ENCODE results near the gene STXBP1.
"Not testable (repeated sequence)": the region's sequence is repeated elsewhere in the genome, so short reads cannot be mapped to it uniquely, and the experiment has no call there.

STXBP1 gene

DNA sequence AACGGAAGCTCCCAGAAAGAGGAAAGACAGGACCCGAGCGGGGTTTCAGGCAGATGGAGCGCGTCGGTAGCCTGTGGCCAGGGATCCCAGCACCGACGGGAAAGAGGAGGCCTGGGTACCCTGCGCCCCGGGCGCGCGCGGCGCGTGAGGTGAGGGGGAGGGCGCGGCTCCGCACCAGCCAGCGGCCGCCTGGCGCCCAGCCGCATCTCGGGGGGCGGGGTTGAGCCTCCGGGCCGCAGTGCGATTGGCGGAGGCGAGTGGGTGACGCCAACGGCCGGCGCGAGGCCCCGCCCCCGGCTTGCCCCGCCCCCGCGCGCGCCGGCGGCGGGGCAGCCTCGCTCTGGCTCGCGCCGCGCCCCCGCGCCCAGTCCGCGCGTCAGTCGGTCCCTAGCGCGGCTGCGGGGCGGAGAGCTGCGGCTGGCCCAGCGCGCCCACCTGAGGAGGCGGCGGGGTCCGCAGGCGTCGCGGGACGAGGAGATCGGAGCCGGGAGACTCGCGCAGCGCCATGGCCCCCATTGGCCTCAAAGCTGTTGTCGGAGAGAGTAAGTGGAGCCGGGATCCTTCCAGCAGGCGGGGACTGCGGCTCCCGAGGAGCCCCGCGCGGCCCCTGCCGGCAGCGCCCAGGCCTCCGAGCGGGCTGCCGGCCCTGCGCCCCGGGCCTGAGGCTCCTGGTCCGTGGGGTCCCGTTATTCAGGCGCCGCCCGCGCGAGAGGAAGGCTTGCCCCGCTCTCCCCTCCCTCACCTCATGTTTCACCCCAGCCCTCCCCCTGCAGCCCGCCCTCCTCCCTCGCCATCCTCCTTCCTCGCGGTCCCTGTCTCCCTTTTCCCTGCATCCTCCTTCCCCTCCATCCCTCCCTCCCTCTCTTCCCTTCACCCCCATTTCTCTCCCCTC is at the start of gene STXBP1:
TSS of gene STXBP1 (plus strand) at position 379 of the 892 bp plus-strand sequence. CDS start at position 506, 127 bp downstream.
- peak; percentile 87 for DNase-seq

DNA sequence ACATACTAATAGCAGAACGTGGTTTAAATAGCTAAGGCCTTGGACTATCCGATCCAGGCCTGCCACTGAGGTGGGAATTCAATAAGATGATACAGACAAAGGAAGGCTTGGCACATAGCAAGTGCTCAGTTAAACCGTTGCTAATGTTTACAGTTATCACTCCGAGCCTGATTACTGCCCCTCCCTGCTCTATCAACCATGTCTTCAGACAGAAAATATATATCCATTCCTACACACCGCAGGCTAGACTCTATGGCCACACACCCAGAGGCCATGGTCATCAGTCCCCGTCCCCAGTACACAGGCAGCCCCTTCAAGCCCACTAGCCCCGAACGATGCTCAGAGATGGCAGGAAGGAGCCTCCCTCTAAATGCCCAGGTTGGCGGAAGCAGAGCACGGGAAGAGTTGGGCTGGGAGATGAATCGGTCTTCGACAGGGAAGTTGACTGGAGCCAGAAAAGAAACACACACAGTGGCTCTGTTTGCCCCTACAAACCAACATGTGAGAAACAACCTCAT is 49.7 kb upstream of the STXBP1 start:
- DNase-seq: no peak

DNA sequence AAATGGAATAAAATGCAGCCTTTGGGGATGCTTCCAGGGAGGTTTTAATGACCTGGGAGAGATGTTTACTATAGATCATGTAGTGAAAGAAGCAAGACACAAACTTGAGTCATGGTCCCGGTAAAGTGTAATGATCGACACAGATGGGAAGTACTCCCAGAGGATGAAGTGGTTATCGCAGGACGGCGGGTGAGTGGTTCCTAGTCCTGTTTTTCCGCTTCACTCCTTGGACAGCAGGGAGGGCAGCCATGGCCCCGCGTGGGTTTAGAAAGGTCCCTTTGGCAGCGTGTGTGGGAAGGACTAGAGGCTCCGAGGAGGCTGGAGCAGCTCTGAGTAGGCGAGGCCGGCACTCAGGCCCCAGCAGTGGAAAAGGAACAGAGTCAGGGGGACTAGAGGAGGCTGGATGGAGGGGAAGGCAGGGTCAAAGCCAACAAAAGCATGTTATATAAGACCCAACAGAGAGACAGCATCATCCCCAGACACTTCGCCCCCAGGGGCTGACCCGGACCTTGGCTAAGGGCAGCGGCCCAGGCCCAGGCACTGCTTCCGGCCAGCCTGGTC is 49.2 kb upstream of the STXBP1 start:
- DNase-seq: no peak

DNA sequence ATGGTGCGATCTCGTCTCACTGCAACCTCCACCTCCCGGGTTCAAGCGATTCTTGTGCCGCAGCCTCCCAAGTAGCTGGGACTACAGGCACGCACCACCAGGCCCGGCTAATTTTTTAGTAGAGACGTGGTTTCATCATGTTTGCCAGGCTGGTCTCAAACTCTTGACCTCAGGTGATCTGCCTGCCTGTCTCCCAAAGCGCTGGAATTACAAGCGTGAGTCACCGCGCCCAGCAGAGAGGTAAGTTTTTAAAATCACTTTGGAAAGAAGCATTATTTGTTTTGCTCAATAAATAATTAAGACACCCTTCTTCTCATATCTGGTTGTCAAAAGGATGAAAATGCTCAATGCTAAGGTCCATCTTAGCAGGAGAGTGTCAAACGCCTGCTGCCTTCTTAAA is 48.5 kb upstream of the STXBP1 start:
- DNase-seq: no peak

DNA sequence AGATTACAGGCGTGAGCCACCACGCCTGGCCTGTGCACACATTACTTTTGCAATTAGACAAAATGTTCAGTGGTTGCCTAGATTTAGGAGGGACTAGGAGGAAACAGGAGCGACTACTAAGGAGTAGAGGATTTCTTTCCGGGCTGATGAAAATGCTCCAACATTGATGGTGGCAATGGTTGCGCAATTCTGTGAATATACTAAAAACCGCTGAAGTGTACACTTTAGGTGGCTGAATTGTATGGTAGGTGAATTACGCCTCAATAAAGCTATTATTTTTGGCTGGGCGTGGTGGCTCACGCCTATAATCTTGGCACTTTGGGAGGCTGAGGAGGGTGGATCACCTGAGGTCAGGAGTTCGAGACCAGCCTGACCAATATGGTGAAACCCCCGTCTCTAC is 46.8 kb upstream of the STXBP1 start:
- no peak for DNase-seq

DNA sequence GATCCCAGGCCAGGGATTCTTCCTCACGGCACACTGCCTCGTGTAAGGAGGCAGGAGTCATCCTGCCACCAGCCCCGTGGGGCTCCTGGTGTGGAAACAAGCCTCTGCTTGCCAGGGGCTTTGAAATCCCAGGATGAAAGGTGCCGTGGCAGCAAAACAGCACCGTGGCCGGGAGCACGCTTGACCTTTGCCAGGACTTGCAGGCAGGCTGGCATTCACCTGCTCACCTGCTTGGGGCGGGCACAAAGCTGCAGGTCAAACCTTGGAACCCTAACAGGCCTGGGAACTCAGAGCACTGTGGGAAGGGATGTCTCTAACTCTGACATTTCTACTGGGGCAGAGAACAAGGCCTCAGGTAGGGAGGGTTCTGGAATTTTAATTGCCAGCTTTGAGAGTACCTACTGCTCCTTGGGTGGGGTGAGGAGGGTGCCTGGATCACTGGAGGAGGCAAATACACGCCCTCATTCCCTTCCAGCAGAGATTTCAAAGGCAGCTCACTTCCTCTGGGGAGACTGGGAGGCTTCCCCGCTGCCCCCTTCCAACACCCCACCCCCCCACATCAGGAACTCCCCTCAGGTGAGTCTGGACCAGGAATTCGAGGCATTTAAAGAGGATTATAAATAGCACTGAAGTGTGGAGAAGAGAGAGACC is 45.6 kb upstream of the STXBP1 start:
- DNase-seq: no peak

DNA sequence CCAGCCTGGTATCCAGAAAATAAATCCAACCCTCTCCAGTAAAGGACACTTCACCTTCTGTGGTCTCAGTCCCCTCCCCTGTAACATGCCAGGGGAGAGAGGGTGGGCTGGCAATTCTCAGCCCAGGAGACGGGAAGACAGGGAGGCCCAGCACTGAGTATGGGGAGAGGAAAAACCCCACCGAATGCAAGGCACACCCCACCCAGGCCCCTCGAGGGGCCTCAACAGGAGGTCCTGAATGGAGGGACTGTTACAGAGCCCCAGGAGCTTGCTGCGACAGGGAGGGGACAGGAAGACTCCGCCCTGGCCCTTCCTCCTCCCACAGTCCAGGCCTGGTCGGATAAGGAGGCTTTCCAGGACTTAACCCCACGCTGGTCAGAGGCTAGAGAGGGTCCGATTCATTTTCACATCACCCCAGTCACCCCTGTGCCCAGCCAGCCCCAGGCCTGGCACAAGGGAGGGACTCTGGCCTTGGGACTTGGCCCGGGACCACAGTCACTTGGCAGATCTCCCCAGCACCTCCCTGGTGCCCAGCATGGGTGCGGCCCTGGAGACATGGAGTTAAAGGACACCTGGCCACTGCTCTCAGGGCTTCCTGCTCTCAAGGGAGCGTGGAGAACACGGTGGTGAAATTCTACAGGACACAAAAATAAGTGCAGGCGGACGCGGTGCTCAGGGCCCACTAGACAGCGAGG is 44.9 kb upstream of the STXBP1 start:
- DNase-seq: no peak

DNA sequence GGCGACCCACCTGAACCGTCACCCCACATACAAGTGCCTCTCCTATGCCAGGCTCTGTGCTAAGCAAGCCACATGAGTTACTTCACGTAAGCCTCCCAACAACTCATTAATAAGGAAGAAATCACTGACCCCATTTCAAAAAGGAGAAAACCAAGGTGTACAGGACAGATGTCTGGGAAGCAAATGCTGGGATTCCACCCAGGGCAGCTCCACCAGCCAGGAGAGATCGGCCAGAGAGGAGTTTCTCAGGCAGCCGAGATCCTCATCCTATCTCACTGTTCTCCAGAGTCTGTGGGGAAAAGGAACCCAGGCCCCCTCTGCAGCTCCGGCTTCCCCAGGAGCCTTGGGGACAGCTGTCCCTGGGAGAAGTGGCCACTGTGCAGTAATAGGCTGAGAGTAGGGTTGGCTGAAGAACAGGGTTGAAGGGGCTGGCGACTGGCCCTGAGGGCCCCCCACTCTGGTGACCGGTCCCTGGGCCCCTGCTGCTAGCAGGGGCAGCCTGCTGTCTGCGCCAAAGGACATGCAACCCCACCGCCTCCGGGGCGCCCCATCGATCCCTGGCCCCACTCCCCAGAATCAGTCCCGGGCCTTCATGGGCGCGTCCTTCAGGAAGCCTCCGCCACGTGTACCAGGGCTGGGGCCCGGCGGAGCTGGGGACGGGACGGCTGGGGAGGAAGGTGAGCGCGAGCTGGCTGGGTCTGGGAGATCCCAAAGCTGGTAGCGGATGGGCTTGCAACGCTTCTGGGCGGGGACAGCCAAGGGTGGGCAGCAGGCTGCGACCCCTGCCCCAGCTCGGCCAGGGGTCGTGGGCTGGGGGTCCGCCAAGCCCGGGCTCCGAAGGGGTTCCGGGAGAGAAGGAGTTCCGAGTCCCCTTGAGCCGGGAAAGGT is 44.1 kb upstream of the STXBP1 start:
- DNase-seq: no peak

DNA sequence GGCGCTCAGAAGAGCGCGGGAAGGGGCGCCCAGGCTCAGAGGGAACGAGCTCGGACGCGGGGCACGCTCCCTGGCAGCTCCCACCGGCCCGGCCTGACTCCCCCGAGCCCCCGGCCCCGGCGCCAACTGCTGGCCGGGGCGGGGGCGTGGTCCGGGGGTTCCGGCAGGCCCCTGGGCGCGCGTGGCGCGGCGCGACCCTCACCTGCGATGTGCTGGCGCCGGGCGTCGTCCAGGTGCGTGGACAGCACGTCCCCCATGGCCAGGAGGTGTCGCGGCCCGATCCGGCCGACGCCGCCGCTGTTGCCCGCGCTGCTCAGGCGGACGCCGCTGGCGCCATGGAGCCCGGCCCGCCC is 43.5 kb upstream of the STXBP1 start:
- DNase-seq: no peak

DNA sequence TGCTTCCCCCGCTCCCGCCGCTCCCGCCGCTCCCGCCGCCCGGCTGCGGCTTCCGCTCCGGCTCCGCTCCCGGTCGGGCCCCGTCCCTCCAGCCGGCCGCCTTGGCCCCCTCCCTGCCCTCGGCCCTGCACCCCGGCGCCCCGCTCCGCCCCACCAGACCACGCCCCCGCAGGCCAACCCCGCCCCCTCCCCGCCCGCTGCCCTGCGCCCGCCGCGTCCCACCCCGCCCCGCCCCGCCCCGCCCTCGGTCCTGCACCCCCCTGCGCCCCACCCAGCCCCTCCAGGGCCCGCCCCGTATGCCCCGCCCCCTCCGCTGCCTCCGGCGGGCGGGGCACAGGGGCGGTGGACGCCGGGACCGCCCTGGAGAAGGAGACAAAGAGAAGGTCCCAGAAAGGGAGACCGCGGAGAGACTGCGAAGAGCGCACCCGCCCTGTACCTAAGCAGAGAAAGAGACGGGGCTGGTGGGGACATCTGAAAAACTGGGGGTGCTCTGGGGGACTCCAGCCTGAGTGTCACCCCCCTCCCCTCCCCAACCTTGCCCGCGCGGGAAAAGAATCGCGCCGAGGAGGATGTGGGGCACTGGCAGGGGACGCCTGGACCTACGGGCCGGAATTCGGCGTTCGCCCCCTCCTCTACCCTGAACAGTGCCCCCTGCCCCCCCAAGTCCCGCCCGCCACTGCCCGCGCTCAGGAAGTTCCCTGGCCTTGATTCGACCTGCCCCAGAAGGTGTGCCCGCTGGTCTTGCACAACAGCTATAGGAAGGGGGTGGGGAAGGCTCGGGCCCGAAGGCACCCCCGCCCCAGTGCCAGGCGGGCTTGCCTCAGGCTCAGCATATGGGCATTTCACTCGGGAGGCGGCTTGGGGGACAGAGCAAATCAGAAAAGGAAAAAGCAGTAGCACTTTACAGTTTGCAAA is 42.8 kb upstream of the STXBP1 start:
- peak; percentile 79 for DNase-seq

DNA sequence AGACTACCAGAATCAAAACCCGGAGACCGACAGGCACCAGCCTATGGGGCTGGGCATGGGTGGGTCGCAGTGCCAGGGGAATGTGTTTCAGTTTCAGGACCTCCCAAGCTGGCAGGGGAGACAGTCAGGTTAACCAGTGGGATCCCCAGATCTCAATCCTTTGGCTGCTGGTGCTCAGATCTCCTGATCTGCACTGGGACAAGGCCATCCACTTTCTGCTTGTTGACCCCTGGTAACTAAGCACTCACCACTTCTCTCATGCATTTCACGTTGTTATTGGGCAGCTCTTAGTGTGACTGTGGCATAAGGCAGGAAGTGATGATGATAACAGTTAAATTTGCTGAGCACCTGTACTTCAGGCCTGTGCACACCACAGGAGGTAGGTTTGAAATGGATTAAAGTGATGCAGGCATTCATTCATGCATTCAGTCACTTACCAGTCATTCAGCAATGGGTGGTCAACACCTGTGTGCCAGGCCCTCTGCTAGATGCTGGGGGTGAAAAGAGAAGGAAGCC is 42.1 kb upstream of the STXBP1 start:
- peak; percentile 16 for DNase-seq

DNA sequence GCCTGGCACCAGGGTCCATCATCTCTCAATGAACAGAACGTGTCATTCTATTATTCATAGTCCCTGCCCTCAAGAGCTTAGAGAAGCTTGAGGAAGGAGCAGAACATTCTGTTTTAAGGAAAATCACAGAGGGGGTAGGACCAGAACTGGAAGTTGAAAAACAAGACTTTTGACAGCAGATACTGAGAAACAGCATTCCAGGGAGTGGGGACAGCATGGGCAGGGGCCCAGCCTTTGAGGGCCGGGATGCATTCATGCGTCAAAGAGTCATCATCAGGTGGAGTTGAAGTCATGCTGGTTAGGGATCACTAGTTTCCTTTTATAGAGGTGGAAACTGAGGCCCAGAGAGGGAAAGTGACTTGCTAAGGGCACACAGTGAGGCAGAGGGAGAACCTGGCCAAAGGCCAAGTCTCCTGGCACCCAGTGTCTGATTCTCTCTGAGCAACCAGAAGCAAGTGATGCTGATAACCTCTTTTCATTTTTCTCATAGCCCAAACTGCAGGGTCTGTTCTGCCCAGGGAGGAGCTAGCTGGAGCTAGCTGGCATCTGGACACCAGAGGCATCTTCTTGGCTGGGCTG is 41.5 kb upstream of the STXBP1 start:
- no peak for DNase-seq

DNA sequence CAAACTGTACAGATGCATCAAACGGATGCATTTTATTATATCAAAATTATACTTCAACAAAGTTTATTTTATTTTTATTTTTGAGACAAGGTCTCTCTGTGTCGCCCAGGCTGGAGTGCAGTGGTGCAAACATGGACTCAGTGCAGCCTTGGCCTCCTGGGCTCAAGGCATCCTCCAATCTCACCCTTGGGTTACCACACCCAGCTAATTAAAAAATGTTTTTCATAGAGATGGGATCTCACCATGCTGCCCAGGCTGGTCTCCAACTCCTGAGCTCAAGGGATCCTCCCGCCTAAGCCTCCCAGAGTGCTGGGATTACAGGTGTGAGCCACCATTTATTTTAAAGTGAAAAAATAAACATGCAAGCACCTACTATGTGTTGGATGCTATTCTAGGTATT is 40.1 kb upstream of the STXBP1 start:
- no peak for DNase-seq

DNA sequence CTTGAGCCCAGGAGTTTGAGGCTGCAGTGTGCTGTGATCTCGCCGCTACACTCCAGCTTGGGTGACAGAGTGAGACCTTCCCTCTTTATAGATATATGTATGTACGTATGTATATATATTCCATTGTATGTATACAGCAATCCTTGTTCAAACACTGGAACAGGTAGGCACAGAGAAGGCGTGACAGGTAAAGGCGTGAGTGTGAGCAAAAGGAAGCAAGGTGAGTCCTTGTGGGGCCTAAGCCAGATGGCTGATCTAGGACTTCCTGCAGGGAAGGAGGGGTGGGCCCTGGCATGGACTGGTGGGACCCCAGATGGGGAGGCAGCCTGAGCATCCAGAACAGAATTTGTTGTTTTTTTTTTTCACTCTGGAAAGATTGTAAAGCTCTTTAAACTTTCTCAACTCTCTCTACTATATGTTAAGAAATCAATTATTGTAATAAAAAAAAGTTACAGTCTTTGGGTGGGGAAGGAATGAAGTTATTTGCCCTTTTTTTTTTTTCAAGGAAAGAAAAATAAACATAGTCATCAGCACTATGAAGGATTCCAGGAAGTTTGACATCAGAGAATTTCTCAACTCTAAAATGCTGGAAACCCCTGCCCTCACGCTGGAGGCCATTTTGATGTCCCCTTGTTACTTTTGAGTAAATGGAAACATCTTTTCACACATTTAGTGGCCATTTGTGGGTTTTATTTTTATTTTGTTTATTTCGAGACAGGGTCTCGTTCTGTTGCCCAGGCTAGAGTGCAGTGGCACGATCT is 38.9 kb upstream of the STXBP1 start:
- DNase-seq: no peak

DNA sequence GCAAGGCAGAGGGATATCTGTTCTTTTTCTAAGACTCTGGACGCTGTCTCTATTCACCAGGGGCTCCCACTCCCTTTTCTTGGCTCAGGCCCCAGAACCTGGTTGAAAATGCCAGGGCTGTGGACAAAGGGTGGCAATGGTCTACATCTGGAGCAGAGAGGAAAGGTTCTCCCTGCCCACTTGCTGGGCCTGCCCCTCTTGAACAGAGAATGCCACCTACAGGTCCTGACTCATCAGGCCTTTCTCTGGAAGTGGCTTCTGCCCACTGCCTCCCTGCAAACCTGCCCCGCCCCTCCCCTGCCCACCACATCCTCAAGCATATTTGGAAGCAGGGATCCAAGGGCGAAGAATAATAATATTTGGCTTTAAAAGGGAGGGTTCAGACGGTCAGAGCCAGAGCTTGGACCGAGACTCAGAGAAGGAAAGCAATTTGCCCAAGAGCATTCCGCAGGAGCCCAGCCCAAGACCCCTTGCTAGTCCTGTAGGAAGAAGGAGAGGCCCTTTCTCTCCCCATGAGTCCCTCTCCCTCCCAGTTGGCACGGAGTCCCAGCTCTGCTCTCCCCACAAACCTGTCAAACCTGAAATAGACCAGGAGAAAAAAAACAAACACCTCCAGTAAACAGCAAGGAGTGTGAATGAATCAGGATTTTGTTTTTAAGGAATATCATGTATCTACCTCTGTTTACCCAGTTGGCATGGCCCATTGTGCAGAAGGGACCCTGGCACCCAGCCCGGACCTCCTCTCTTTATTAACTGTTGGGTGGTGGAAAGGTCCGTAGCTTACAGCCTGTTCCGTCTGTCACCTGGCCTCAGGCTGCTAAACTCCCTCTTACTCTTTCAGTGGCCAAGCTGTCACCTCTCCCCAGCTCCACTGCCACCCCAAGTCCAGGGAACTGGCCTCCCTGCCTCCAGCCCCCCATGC is 37.7 kb upstream of the STXBP1 start:
- no peak for DNase-seq

DNA sequence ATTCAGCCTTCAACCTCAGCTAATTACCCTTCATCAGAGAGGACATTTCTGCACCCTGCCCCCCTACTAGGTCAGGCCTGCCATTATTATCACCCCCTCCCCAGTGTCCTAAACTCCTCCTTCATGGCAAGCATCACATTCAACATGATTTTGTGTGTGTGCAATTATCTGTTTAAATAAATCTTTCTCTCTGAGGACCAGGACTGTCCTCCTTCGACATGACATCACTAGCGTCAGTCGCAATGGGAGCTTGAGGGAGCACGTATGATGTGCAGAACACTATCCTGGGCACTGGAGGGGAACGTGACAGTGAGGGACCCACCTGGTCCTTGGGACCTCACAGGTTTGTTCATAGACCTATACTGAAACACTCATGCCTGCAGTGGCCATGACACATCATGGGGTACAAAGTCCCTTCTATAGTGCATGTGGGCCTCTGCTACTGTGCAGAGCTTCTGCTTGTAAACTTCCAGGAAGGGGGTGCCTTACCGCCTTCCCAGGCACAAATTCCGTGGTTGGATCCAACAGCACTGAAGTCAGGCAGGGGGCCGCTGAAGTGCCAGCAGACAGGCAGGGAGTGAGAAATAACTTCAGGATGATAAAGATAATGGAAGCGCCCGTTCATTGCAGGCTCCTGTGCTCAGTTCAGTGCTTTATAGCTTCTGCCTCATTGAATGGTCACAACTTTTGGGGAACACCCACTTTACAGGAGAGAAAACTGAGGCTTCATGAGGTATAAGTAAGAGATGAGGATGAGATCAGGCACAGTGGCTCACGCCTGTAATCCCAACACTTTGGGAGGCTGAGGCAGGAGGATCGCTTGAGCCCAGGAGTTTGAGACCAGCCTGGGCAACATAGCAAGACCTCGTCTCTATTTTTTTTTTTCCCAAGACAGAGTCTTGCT is 36.0 kb upstream of the STXBP1 start:
- DNase-seq: no peak

DNA sequence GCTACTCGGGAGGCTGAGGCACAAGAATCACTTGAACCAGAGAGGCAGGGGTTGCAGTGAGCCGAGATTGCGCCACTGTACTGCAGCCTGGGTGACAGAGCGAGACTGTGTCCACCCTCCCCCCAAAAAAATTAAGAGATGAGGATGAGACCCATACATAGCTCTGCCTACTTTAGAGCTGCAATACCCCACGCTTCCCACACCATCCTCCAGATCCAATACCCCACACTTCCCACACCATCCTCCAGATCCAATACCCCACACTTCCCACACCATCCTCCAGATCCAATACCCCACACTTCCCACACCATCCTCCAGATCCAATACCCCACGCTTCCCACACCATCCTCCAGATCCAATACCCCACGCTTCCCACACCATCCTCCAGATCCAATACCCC is 34.9 kb upstream of the STXBP1 start:
- DNase-seq: not testable (repeated sequence)

DNA sequence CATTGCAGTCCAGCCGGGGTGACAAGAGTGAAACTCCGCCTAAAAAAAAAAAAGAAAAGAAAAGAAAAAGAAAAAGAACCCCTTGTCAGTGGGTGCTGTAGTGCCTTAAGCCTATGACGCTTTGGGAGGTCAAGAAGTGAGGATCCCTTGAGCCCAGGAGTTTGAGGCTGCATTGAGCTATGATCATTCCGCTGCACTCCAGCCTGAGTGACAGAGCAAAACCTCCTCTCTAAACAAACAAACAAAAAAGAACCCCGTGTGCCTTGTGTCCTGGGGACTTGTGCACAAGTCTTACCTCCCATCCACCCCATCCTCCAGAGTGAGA is 33.5 kb upstream of the STXBP1 start:
- DNase-seq: no peak
